HFFc6 (cell line): ENCODE measurements around the gene FOXB1. TPM values are rescaled to one million over a fixed set of nuclear protein-coding genes. Genes with fewer than 3 reads are reported as not detected.

ENCODE experiments used
- DNase-seq: peaks from one replicate; pipeline ENCODE4 v3.0.0-alpha.2; 2018
- H3K27ac Mint-ChIP-seq: 2 replicates; pipeline ENCODE4 v1.8.0; 2020; ENCODE audit warnings: mild to moderate bottlenecking, mixed read lengths
- H3K27me3 Mint-ChIP-seq: 2 replicates; pipeline ENCODE4 v1.8.0; 2021; ENCODE audit warnings: mild to moderate bottlenecking, moderate library complexity, mixed read lengths; ENCODE audit not compliant: insufficient read depth
- H3K36me3 Mint-ChIP-seq: 2 replicates; pipeline ENCODE4 v1.8.0; 2021; ENCODE audit warnings: low read depth, mixed read lengths
- H3K4me1 Mint-ChIP-seq: 2 replicates; pipeline ENCODE4 v1.8.0; 2020; ENCODE audit warnings: low read depth, mixed read lengths
- H3K4me3 Mint-ChIP-seq: 2 replicates; pipeline ENCODE4 v1.8.0; 2020; ENCODE audit warnings: mild to moderate bottlenecking, moderate library complexity, mixed read lengths
- H3K9me3 Mint-ChIP-seq: 2 replicates; pipeline ENCODE4 v1.8.0; 2020; ENCODE audit warnings: mild to moderate bottlenecking, mixed read lengths
- total RNA-seq, 6 experiments: library from RNA; stranded (reverse); fragmentation: NEBNext Ultra II Directional; extraction: Animal tissue kit (Norgen Biotek cat#: 25700); gene quantifications; 2 replicates in 1 of 6; 3 replicates in 5 of 6; pipeline ENCODE4 v1.2.3, GENCODE V29; 2021
- TF ChIP-seq, protein P1 (sequence below): fragments of 200-600 bp; sonication (generic); IDR thresholded peaks from 2 replicates; pipeline ENCODE4 v1.5.0; 2021; ENCODE audit warnings: antibody characterized with exemption, mild to moderate bottlenecking

Gene FOXB1
- total RNA-seq, 6 experiments from 2014 or later: not detected

DNA sequence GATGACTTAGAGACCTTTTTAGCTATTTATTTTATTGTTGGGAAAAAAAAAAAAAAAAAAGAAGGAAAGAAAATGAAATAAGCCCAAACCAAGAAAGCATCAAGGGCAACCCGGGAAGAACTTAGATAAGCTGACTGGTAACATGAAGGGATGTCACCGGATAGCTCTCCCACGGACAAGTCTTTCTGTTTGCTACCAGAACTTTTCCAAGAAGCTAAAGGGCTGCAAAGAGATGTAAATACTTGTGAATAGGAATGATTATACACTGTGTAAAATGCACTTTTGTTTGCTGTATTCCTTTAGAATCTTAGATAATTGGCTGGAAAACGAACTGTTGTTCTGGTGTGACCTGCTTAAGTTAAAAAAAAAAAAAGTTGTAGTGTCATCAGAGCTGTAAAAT lies 2.8 kb downstream of the FOXB1 start:
- Mint-ChIP-seq H3K27me3 (peaks cover 55% of the 10 kb centered on the region), H3K4me1 (peaks cover 14% of the 10 kb centered on the region), H3K9me3 (no peaks in the 10 kb centered on the region), H3K4me3 (peak overlapping the region; percentile 84), H3K27ac (no peak overlapping the region), H3K36me3 (0 out of 2 replicates have a peak, but pooled peaks cover 6% of the 10 kb centered on the region)
- TF ChIP-seq, protein P1, sequence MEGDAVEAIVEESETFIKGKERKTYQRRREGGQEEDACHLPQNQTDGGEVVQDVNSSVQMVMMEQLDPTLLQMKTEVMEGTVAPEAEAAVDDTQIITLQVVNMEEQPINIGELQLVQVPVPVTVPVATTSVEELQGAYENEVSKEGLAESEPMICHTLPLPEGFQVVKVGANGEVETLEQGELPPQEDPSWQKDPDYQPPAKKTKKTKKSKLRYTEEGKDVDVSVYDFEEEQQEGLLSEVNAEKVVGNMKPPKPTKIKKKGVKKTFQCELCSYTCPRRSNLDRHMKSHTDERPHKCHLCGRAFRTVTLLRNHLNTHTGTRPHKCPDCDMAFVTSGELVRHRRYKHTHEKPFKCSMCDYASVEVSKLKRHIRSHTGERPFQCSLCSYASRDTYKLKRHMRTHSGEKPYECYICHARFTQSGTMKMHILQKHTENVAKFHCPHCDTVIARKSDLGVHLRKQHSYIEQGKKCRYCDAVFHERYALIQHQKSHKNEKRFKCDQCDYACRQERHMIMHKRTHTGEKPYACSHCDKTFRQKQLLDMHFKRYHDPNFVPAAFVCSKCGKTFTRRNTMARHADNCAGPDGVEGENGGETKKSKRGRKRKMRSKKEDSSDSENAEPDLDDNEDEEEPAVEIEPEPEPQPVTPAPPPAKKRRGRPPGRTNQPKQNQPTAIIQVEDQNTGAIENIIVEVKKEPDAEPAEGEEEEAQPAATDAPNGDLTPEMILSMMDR: no peak
- no peak for DNase-seq

DNA sequence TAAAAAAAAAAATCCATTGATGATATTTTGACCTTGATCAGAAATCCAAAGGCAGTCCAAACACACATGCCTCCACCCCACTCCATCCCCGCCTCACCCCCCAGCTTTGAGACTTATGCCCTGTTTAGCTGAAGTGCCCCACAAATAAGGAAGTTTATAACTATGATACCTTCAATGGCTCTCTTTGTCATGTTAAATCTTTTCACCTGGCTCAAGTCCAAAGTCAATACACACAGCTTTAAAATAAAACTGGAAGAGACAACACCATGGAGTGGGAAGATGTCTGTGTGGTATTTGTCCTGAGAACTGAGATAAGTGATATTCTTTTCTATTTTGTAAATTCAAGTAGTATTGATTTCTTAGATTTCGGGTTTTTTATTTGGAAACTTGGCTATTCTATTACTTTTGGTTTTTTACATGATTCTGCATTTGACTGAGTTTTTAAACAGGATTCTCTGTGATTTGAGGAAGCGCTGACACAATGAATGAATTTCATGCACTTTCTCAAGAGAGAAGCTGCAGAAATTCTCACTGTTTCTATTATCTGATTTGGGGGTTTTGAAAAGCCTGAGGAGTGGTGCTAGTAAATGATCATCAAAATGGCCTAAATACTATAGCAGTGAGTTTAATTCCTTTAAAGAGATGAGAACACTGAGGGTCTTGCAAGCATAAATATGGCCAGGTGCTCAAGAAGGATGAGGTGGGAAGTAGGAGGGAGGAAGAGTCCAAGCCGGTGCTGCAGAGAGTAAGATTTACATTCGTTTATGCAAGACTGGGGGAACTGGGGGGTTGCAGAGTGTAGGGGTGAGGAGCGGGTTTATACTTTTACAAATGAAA lies 5.2 kb downstream of the FOXB1 start:
- Mint-ChIP-seq H3K36me3 (0 out of 2 replicates have a peak, but pooled peaks cover 6% of the 10 kb centered on the region), H3K27me3 (peaks cover 43% of the 10 kb centered on the region), H3K27ac (no peak overlapping the region), H3K4me3 (no peak overlapping the region), H3K9me3 (no peaks in the 10 kb centered on the region), H3K4me1 (peaks cover 14% of the 10 kb centered on the region)
- no peak for DNase-seq
- TF ChIP-seq, protein P1: no peak

DNA sequence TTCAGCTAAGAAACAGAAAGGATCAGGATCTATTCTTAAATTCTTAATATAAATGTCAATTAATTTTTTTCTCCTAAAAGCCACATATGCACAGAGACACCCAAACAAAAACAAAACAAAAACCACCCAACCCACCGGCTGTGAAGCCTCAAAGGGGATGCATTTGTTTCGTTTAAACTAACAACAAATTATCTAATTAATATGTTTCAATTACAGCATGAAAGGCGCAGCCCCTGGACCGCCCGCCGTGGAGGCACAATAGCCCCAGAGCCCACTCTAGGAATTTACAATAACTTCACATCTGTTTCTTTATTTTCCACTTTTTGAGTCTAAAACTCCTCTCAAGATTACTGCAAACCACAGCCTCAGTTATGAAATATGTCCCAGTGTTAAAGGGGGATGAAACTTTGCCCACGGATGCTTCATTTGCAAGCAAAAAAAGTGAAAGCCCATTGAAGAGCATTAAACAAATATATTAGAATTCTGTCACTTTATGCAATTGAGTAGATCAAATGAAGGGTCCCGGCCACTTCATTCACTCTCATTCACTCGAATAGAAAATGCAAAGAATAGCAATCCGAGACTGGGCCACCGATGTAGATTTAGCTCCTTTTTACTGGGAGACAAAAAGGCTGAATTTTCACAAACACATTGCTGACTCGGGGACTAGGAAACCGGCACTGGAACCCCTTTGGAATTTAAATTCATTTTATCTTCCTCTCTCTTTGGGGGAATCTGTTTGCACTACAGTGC lies 6.0 kb downstream of the FOXB1 start:
- H3K4me1 Mint-ChIP-seq: peaks cover 14% of the 10 kb centered on the region
- H3K36me3 Mint-ChIP-seq: 0 out of 2 replicates have a peak, but pooled peaks cover 6% of the 10 kb centered on the region
- H3K4me3 Mint-ChIP-seq: no peak overlapping the region
- TF ChIP-seq, protein P1: no peak
- H3K27ac Mint-ChIP-seq: no peak overlapping the region
- no peak for DNase-seq
- no peaks in the 10 kb centered on the region for H3K9me3 Mint-ChIP-seq
- H3K27me3 Mint-ChIP-seq: peaks cover 40% of the 10 kb centered on the region

DNA sequence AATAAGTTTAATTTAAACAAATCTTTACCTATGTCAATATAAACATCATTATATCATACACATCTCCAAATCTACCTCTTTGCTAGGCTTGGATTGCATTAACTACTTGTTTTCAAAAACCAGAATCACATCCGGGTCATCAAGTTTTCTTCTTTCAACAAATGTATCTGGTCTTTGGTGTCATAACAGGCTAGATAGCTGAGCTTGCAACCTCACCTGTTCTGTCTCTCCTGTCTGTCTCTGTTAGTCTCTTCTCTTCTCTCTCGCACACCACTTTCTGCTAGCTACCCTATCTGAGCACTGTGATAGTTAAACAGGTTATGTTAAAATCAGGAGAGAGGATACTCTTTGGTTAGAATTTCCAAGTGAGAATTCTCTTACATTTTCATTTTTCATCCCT lies 6.7 kb downstream of the FOXB1 start:
- DNase-seq: no peak
- Mint-ChIP-seq H3K4me3 (no peak overlapping the region), H3K9me3 (no peaks in the 10 kb centered on the region), H3K27ac (no peak overlapping the region), H3K27me3 (peaks cover 34% of the 10 kb centered on the region), H3K4me1 (peaks cover 10% of the 10 kb centered on the region), H3K36me3 (0 out of 2 replicates have a peak, but pooled peaks cover 2% of the 10 kb centered on the region)
- TF ChIP-seq, protein P1: no peak

DNA sequence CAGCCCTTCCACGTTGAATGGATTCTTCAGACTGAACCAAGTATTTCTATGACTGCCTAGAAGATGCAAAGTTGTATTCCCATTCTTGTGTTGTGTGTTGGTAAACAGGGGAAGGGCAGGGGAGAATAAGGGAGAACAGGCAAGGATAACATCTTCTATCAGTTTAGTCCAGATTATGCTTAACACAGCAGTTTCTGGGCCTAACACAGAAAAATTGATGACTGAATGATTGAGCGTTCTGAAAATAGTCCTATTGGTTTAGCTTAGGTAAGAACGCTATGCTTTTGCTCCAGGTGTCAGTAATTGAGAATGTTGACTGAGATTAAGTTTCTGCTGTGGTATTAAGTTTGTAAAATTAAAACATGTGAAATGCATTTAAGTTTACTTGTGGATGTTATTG lies 8.6 kb downstream of the FOXB1 start:
- no peak for DNase-seq
- Mint-ChIP-seq H3K9me3 (no peaks in the 10 kb centered on the region; the same call in 1 of the 2 replicates), H3K36me3 (no peaks in the 10 kb centered on the region), H3K27me3 (peaks cover 24% of the 10 kb centered on the region), H3K4me1 (no peaks in the 10 kb centered on the region), H3K4me3 (no peak overlapping the region), H3K27ac (no peak overlapping the region)
- TF ChIP-seq, protein P1: no peak
